ENCODE measurements around the gene CEMIP2.
"Not testable (repeated sequence)": the region's sequence is repeated elsewhere in the genome, so short reads cannot be mapped to it uniquely, and the experiment has no call there.

CEMIP2 gene

GRCh38 chr9:71706176-71706575 lies 62.1 kb downstream of the CEMIP2 start:
- DNase-seq (ENCODE audit: low spot score), result no peak

DNA sequence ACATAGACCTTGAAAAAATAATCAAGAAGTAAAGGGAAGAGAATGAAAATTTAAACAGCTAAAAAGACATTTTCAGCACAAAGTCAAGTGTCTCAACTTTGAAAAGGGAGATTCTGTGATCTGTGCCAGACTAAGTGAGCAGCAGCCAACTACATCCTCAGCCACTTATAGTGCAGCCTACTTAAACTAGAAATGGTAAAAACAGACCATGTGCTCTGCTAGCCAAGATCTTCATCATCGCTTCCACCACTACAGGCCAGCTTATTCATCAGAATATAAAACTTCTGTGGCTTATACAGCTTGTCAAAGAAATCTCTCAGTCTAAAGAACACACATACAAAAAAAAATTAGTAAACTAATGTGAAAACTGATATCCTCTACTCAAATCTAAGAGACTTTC lies 63.5 kb downstream of the CEMIP2 start:
- DNase-seq (ENCODE audit: low spot score), result no peak

DNA sequence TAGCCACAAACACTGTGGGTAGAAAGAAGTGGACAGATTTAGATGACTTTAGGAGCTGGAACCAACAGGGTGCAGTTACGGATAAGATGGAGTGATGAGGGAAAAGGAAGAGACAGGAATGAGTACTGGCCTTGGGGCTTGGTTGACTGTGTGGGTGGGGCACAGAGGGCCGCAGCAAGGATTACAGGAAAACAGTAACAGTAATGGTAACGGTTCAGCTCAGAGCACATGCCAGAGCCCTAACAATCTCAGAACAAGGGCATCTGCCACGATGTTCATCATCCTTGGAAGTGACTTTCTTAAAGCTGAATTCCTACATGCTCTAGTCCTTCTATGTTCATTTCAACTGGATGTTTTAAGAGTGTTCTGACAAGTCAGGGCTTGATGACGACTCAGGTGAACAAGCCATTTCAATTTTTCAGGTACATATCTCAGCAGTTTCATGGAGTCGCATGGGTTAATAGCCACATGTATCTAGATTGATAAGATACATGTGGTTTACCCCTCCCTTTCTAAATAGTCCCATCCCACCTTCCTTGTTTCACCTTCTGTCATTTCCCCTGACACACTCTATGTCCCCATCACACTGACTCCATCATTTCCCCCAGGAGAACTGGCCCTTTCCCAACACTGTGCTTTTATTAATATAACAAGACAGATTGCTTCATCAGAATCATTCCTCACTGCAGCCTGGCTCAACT lies 65.0 kb downstream of the CEMIP2 start:
- no peak for DNase-seq (ENCODE audit: low spot score)

DNA sequence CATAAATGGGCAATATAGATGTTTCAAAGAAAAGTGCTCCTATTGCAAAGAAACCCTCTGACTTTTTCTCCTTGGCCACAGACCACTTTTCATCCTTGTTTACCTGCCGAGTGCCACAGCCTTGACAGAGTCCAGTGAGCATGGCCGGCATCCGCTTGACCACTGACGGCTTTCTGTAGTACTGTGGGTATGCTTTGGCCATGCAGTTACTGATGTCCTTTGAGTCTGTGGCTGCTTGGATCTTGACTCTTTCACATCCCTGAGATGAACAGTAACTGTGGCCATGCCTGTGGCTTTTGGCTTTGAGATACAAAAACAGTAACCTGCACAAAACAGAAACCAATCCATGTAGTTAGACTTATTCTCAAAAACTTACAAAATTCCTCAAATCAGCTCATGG lies 70.4 kb downstream of the CEMIP2 start:
- no peak for DNase-seq (ENCODE audit: low spot score)

- no peak for DNase-seq (ENCODE audit: low spot score)
Measured at GRCh38 chr9:71694332-71694731, 74.0 kb downstream of the CEMIP2 start.

- DNase-seq (ENCODE audit: low spot score), result no peak
Measured at GRCh38 chr9:71693607-71694006, 74.7 kb downstream of the CEMIP2 start.

DNA sequence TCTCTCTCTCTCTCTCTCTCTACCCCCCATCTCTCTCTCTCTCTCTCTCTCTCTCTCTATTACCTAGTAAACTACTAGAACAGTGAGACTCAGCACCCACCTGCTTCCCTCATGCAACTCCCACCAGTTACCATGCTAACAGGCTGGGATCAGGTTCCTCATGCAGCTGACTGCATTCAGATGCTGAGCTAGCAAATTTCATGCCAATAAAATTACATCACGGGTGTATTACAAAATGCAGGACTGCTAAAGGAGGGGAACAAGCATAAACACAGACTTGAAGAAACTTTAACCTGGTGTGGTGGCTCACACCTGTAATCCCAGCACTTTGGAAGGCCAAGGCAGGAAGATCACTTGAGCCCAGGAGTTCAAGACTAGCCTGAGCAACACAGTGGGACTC lies 76.0 kb downstream of the CEMIP2 start:
- DNase-seq (ENCODE audit: low spot score), result no peak

GRCh38 chr9:71691576-71691975 lies 76.7 kb downstream of the CEMIP2 start:
- DNase-seq (ENCODE audit: low spot score), result not testable (repeated sequence)

- DNase-seq (ENCODE audit: low spot score), result no peak
Measured at GRCh38 chr9:71690689-71691435, 77.5 kb downstream of the CEMIP2 start.

- DNase-seq (ENCODE audit: low spot score), result no peak
Measured at GRCh38 chr9:71690063-71690688, 78.1 kb downstream of the CEMIP2 start.

DNA sequence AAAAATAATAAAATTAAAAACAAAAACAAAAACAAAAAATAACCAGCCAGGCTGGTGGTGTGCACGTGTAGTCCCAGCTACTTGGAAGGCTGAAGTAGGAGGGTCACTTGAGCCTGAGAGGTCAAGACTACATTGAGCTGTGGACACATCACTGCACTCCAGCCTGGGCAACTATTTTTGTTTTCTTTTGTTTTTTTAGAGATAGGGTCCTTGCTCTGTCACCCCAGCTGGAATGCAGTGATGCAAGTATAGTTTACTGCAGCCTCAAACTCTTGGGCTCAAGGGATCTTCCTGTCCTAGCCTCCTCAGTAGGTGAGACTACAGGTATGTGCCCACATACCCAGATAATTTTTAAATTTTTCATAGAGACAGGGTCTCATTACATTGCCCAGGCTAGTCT lies 80.6 kb downstream of the CEMIP2 start:
- DNase-seq (ENCODE audit: low spot score), result no peak

- no peak for DNase-seq (ENCODE audit: low spot score)
Measured at GRCh38 chr9:71685988-71686387, 82.3 kb downstream of the CEMIP2 start.

GRCh38 chr9:71685394-71685793 lies 82.9 kb downstream of the CEMIP2 start:
- peak; percentile 64 for DNase-seq (ENCODE audit: low spot score)

GRCh38 chr9:71684566-71684965 lies 83.7 kb downstream of the CEMIP2 start:
- DNase-seq (ENCODE audit: low spot score), result no peak

- no peak for DNase-seq (ENCODE audit: low spot score)
Measured at GRCh38 chr9:71683598-71684235, 84.6 kb downstream of the CEMIP2 start.

DNA sequence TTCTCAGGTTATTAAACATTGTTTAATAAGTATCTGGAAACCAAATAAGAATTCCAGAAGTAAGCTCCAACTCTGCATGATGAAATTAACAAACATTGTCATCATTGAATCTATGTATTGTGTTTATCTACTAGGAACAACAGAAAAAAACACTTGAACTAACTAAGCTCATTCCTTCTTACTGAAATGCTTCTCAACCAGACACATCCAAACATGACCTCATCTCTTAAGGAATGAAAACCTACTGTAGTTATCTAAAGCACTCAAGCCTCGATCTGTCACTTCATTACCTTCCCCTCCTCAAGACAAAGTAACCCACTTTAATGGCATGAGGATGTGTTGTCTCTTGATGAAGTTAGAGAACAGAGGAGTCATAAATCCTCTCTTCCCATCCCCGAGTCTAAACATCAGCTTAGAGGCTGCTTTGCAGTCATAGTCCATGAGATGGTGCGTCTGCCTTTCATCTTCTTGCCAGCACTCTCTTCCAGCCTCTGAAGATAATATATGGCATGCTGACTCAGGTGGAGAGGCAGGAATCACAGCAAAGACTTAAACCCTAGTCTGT lies 86.5 kb downstream of the CEMIP2 start:
- DNase-seq (ENCODE audit: low spot score), result no peak

- no peak for DNase-seq (ENCODE audit: low spot score)
Measured at GRCh38 chr9:71681104-71681707, 87.1 kb downstream of the CEMIP2 start.

DNA sequence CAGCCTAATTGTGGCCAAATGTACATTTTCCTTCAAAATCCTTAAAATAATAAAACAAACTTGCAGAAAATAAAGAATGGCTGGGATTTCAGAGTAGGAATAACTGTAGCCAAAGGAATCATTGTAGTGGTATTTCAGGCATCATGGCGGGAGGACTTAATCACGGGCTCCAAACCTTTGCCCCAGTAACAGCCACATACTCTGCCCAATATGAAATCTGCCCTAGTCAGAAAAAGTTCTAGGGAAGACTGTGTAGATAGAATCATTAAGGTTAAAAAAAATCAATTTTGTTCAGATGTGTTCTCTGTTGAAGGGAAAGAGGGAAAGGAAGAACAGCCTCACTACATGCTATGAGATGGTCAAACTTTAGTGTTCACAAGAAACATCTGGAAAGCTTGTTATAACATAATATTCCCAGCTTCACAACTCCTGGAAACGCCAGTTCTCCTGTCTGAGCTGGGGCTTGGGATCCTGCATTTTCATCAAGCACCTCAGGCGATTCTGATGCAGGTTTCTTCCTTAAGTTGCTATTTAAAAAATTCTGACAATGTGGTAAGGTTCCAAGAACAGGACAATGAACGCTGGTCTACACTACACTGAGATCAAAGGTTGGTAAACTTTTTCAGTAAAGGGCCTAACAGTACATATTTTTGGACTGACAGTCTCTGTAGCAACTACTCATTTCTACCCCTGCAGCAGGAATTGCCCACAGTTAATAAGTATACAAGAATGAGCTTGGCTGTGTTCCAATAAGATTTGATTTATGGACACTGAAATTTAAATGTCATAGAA lies 87.9 kb downstream of the CEMIP2 start:
- DNase-seq (ENCODE audit: low spot score), result no peak

- no peak for DNase-seq (ENCODE audit: low spot score)
Measured at GRCh38 chr9:71678999-71679398, 89.3 kb downstream of the CEMIP2 start.

GRCh38 chr9:71677209-71677608 lies 91.1 kb downstream of the CEMIP2 start:
- no peak for DNase-seq (ENCODE audit: low spot score)

DNA sequence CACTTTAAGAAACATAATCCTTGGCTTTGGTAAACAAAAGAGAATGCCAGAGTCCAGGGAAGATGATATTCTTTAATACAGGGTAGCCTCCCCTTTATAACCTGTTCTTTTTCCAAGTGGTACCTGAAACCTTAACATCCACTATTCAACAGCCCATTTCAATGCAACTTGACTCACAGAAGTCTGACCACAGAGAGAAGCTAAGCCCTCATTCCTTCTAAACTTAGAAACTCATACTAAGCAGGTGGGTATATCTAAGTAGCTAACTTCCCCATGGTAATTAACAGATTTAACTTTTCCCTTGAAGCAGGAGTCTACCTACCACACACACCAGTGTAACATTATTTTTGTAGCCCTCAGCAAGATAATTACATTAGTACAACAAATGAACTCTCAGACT lies 91.9 kb downstream of the CEMIP2 start:
- no peak for DNase-seq (ENCODE audit: low spot score)

Data from CD4-positive, alpha-beta T cell treated with Interleukin-6 at 100 ng/mL for 8 hours (primary cell).